Chondrocyte (in vitro differentiated cells): ENCODE results near the gene ATAD3A. TPM values are rescaled to one million over a fixed set of nuclear protein-coding genes. Genes with fewer than 3 reads are reported as not detected.
A peak's percentile ranks its signal among the peaks of the same experiment; 100 is the strongest.

Experiments
- DNase-seq: peaks from one replicate; pipeline ENCODE4 v3.0.0; 2021; ENCODE audit warnings: mixed read lengths, low spot score
- H3K27ac Mint-ChIP-seq: one replicate; pipeline ENCODE4 v1.8.0; 2021; ENCODE audit warnings: mild to moderate bottlenecking, moderate library complexity, mixed read lengths; ENCODE audit not compliant: unreplicated experiment
- H3K27me3 Mint-ChIP-seq: 2 replicates; pipeline ENCODE4 v1.8.0; 2021; ENCODE audit warnings: low read depth, mixed read lengths
- H3K36me3 Mint-ChIP-seq: 2 replicates; pipeline ENCODE4 v1.8.0; 2021; ENCODE audit warnings: low read depth, mixed read lengths
- H3K4me1 Mint-ChIP-seq: 2 replicates; pipeline ENCODE4 v1.8.0; 2021; ENCODE audit warnings: low read depth, mild to moderate bottlenecking, mixed read lengths
- H3K4me3 Mint-ChIP-seq: one replicate; pipeline ENCODE4 v1.8.0; 2021; ENCODE audit warnings: mild to moderate bottlenecking, moderate library complexity, mixed read lengths; ENCODE audit not compliant: unreplicated experiment
- H3K9me3 Mint-ChIP-seq: 2 replicates; pipeline ENCODE4 v1.8.0; 2021; ENCODE audit warnings: low read depth, mixed read lengths
- CTCF ChIP-seq: fragments of 200-600 bp; sonication (generic); IDR thresholded peaks from 2 replicates; pipeline ENCODE4 v1.5.0; 2021; ENCODE audit warnings: antibody characterized with exemption, mild to moderate bottlenecking, moderate library complexity
- total RNA-seq: library from RNA; stranded (reverse); gene quantifications from 3 replicates; pipeline ENCODE4 v1.2.1, GENCODE V29; 2021

ATAD3A gene
- total RNA-seq, 1 donor from 2014 or later = 34.6 TPM

GRCh38 chr1:1540818-1541628 is 29.1 kb downstream of the ATAD3A start:
- Mint-ChIP-seq H3K9me3 (no peaks in the 10 kb centered on the region), H3K4me1 (peaks cover 7% of the 10 kb centered on the region), H3K27me3 (no peaks in the 10 kb centered on the region), H3K27ac (no peak overlapping the region), H3K4me3 (peak overlapping the region; percentile 53), H3K36me3 (peaks cover 5% of the 10 kb centered on the region)
- no peak for TF ChIP-seq CTCF
- DNase-seq = no peak

DNA sequence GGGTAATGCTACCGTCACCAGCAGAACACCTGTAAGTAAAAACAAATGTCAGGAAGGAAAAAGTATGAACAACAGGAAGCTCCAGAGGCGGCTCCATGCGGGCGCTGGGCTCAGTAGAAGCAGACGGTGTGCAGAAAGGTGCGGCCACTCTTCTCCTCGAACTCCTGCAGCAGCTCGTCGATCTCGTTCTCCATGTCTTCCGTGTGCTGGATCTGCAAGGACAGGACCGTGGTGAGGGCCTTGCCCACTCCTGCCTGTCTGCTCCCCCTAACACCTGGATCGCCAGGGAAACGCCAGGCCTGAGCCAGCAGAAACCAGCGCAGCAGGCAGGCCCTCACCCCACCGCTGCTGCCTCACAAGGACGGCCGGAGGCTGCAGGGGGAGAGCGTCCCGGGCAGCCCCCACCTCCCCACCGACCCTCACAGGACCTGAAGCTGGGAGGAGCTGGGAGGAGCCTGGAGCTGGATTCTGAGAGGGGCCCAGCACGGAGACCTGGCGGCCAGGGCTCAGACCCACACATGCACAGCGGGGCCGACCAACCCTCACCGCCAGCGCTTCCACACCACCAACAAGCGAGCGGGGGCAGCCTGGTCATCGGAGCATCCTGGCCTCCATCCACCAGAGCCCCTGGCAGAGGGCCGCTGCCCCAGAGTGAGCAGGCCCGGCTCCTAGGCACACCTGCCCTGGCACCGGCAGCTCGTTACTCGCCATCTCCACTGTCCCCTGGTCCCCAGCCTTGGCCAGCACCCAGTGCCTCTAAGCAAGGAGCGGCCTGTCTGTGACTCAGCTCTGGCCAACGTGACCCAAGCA is 30.2 kb downstream of the ATAD3A start:
- Mint-ChIP-seq H3K27me3 (no peaks in the 10 kb centered on the region), H3K4me3 (no peak overlapping the region), H3K4me1 (peaks cover 7% of the 10 kb centered on the region), H3K27ac (no peak overlapping the region), H3K36me3 (peaks cover 5% of the 10 kb centered on the region), H3K9me3 (no peaks in the 10 kb centered on the region)
- TF ChIP-seq CTCF = no peak
- DNase-seq = no peak

DNA sequence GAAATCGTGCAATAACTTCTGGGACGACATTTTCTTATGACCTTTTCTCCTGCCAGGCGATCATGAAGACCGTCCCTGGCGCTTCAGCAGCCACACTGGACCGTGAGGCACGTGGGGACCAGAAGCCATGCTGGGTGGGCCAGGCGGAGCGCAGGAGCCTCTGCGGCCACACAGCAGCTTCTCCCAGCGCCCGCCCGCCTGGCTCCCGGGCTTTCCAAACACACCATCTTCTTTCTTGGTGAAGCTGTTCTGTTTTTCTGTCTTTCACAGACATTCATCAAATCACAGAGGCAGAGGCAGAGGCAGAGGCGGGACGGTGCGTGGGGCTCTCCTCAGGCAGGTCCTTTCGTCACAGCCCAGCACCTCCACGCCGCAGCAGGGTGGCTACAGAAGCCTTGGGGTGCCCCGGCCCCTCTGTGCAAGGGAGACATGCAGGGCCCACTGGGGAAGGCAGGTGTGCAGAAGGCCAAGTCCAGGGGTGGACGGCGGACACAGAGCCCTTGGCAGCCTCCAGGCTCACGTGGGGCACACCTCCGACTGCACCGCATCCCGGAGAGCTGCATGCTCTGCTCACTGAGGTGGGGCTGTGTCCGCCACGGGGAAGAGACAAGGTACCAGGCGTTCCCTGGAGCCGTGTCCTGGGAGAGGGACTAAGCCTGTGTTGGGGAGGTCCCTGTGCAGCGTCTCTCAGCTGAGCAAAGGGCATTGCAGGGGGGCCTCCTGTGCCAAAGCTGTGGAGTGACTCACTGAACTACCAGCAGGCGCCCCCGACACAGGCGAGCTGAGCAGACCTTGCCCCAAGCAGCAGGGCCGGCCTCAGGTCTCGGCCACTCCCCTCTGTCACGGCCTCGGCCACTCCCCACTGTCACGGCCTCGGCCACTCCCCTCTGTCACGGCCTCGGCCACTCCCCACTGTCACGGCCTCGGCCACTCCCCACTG is 31.1 kb downstream of the ATAD3A start:
- no peaks in the 10 kb centered on the region for H3K27me3 Mint-ChIP-seq
- no peaks in the 10 kb centered on the region for H3K9me3 Mint-ChIP-seq
- peaks cover 4% of the 10 kb centered on the region for H3K4me1 Mint-ChIP-seq
- TF ChIP-seq CTCF = no peak
- H3K27ac Mint-ChIP-seq = no peak overlapping the region
- peaks cover 5% of the 10 kb centered on the region for H3K36me3 Mint-ChIP-seq
- H3K4me3 Mint-ChIP-seq = no peak overlapping the region
- no peak for DNase-seq

DNA sequence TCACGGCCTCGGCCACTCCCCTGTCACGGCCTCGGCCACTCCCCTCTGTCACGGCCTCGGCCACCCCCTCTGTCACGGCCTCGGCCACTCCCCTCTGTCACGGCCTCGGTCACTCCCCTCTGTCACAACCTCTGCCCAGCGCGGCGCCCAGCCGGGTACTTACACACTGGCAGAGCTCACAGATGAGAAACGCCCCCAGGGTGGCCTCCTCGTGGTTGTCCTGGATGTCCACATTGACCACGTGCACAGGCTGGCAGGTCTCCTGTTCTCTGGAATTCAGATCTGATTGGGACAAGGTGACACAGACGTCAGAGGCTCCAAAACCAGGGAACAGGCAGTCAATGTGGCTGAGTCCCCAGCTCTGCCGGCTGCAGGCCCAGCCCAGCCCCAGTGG is 31.7 kb downstream of the ATAD3A start:
- H3K36me3 Mint-ChIP-seq = peaks cover 5% of the 10 kb centered on the region
- H3K27ac Mint-ChIP-seq = no peak overlapping the region
- no peak overlapping the region for H3K4me3 Mint-ChIP-seq
- H3K27me3 Mint-ChIP-seq = no peaks in the 10 kb centered on the region
- no peak for TF ChIP-seq CTCF
- no peaks in the 10 kb centered on the region for H3K9me3 Mint-ChIP-seq
- peaks cover 2% of the 10 kb centered on the region for H3K4me1 Mint-ChIP-seq
- no peak for DNase-seq
